ENCODE data around the gene ADGRL2. TPM values are rescaled to one million over a fixed set of nuclear protein-coding genes. Genes with fewer than 3 reads are reported as not detected.

The ADGRL2 gene
- total RNA-seq, 1 experiment from 2014 or later: 25.3 TPM

GRCh38 chr1:81876901-81877733 lies 76.4 kb downstream of the ADGRL2 start:
- Histone ChIP-seq H4K20me1 (ENCODE audit: insufficient read depth) (no peaks in the 10 kb centered on the region), H3K4me3 (no peak overlapping the region), H3K79me2 (ENCODE audit: low read depth) (0 out of 2 replicates have a peak, but pooled peaks cover 4% of the 10 kb centered on the region), H3K4me1 (replicated peaks; ENCODE audit: insufficient read depth) (peaks cover 21% of the 10 kb centered on the region), H3K36me3 (ENCODE audit: low read depth) (no peaks in the 10 kb centered on the region), H3K27ac (no peak overlapping the region), H3F3A (ENCODE audit: insufficient read depth, low read depth) (peaks cover 8% of the 10 kb centered on the region; the same call in 1 of the 2 replicates), H3K27me3 (ENCODE audit: insufficient read depth, low read depth) (no peaks in the 10 kb centered on the region), H3K9me2 (ENCODE audit: insufficient read depth) (no peaks in the 10 kb centered on the region), H3K9me3 (ENCODE audit: insufficient read depth, low read depth) (no peaks in the 10 kb centered on the region), H2AFZ (no peak overlapping the region), H3K4me2 (peak overlapping the region; percentile 39)
- intact Hi-C loops (cut with micrococcal nuclease; ENCODE audit: unreplicated experiment): no loop called here
- TF ChIP-seq CTCF (conservative IDR thresholded peaks at IDR 0.05): no peak
- TF ChIP-seq EZH2 (IDR thresholded peaks at IDR 0.05; ENCODE audit: low read depth): no peak
- ChIA-PET CTCF (no interaction called here), POLR2A (ENCODE audit: unreplicated experiment) (no interaction called here)
- DNase-seq: peak in 1 of 2 experiments; percentile 69
- BruUV-seq (replicated peaks): no TSS peak

- BruUV-seq (replicated peaks): no TSS peak
- no peaks in the 10 kb centered on the region for H3K9me3 ChIP-seq (ENCODE audit: insufficient read depth, low read depth)
- intact Hi-C loops (cut with micrococcal nuclease; ENCODE audit: unreplicated experiment): no loop called here
- no peaks in the 10 kb centered on the region for H3K27me3 ChIP-seq (ENCODE audit: insufficient read depth, low read depth)
- H3K4me2 ChIP-seq: no peak overlapping the region; the same call in 1 of the 2 replicates
- TF ChIP-seq CTCF (conservative IDR thresholded peaks at IDR 0.05) (no peak), EZH2 (IDR thresholded peaks at IDR 0.05; ENCODE audit: low read depth) (no peak)
- no peak overlapping the region for H3K27ac ChIP-seq
- peaks cover 21% of the 10 kb centered on the region for H3K4me1 ChIP-seq (replicated peaks; ENCODE audit: insufficient read depth)
- H3K36me3 ChIP-seq (ENCODE audit: low read depth): no peaks in the 10 kb centered on the region
- no peak for DNase-seq
- H3K79me2 ChIP-seq (ENCODE audit: low read depth): 0 out of 2 replicates have a peak, but pooled peaks cover 4% of the 10 kb centered on the region
- no peaks in the 10 kb centered on the region for H3K9me2 ChIP-seq (ENCODE audit: insufficient read depth)
- no peak overlapping the region for H2AFZ ChIP-seq
- H3K4me3 ChIP-seq: no peak overlapping the region
- POLR2A ChIA-PET (ENCODE audit: unreplicated experiment): no interaction called here
- H4K20me1 ChIP-seq (ENCODE audit: insufficient read depth): no peaks in the 10 kb centered on the region
- CTCF ChIA-PET: no interaction called here
- peaks cover 8% of the 10 kb centered on the region; the same call in 1 of the 2 replicates for H3F3A ChIP-seq (ENCODE audit: insufficient read depth, low read depth)
These were observed 77.2 kb downstream of the ADGRL2 start for GRCh38 chr1:81877940-81878339.

GRCh38 chr1:81878538-81878937 lies 77.8 kb downstream of the ADGRL2 start:
- no peaks in the 10 kb centered on the region for H3K9me2 ChIP-seq (ENCODE audit: insufficient read depth)
- intact Hi-C loops (cut with micrococcal nuclease; ENCODE audit: unreplicated experiment): no loop called here
- peaks cover 8% of the 10 kb centered on the region; the same call in 1 of the 2 replicates for H3F3A ChIP-seq (ENCODE audit: insufficient read depth, low read depth)
- no peak for TF ChIP-seq CTCF (conservative IDR thresholded peaks at IDR 0.05)
- no peak for TF ChIP-seq EZH2 (IDR thresholded peaks at IDR 0.05; ENCODE audit: low read depth)
- DNase-seq: no peak
- no peak overlapping the region for H3K4me3 ChIP-seq
- POLR2A ChIA-PET (ENCODE audit: unreplicated experiment): no interaction called here
- H3K9me3 ChIP-seq (ENCODE audit: insufficient read depth, low read depth): no peaks in the 10 kb centered on the region
- no peak overlapping the region for H3K4me2 ChIP-seq
- no peak overlapping the region for H3K27ac ChIP-seq
- H4K20me1 ChIP-seq (ENCODE audit: insufficient read depth): no peaks in the 10 kb centered on the region
- no TSS peak for BruUV-seq (replicated peaks)
- CTCF ChIA-PET: no interaction called here
- no peaks in the 10 kb centered on the region for H3K27me3 ChIP-seq (ENCODE audit: insufficient read depth, low read depth)
- peaks cover 21% of the 10 kb centered on the region for H3K4me1 ChIP-seq (replicated peaks; ENCODE audit: insufficient read depth)
- no peaks in the 10 kb centered on the region for H3K36me3 ChIP-seq (ENCODE audit: low read depth)
- 0 out of 2 replicates have a peak, but pooled peaks cover 4% of the 10 kb centered on the region for H3K79me2 ChIP-seq (ENCODE audit: low read depth)
- H2AFZ ChIP-seq: no peak overlapping the region
